T-cell (primary cell): Measurements from ENCODE around the gene COX6A2. TPM values are rescaled to one million over a fixed set of nuclear protein-coding genes. Genes with fewer than 3 reads are reported as not detected.
"Not testable (repeated sequence)": the region's sequence is repeated elsewhere in the genome, so short reads cannot be mapped to it uniquely, and the experiment has no call there.

ENCODE experiments used
- ATAC-seq, 4 experiments: fragments of 200-7000 bp in 3 of 4; fragments of 150-1000 bp in 1 of 4; cut with Tn5 transposase; replicated peaks in 1 of 4; 1 replicate in 3 of 4; 2 replicates in 1 of 4; pipeline ENCODE4 v1.10.0; 2021; ENCODE audit warnings: moderate library complexity in 3 of 4, mild to moderate bottlenecking in 2 of 4, moderate number of reproducible peaks in 1 of 4
- CTCF ChIA-PET, 2 donors: fragments of 300-600 bp; sonication (Branson Sonifier 250); formaldehyde crosslinking; loops; one replicate each; lab custom pipeline; 2022; ENCODE audit warnings: antibody characterized with exemption in 2 of 2; lab: Charles Lee
- POLR2A ChIA-PET, 2 donors: fragments of 300-600 bp; sonication (Branson Sonifier 250); formaldehyde crosslinking; loops; one replicate each; lab custom pipeline; 2022; ENCODE audit warnings: antibody characterized with exemption in 2 of 2; lab: Charles Lee
- DNase-seq, 35 experiments: peaks; one replicate each; pipeline versions ENCODE4 v3.0.0 to v3.0.0-alpha.2; 2013 to 2023
- H3K27ac ChIP-seq: one replicate; pipeline ENCODE4 v1.5.1; 2013; ENCODE audit warnings: low read length
- H3K27me3 ChIP-seq, 2 experiments: replicated peaks in 1 of 2; 1 replicate in 1 of 2; 2 replicates in 1 of 2; pipeline versions ENCODE4 v1.6.1 to v1.7.0; 2013; ENCODE audit warnings: low read length in 1 of 2, mixed read lengths in 1 of 2; ENCODE audit not compliant: control insufficient read depth in 2 of 2, insufficient read depth in 2 of 2; ENCODE audit errors: extremely low read depth in 1 of 2
- H3K36me3 ChIP-seq, 2 donors: 1 replicate in 1 of 2; 2 replicates in 1 of 2; pipeline versions ENCODE4 v1.6.1 to v1.7.0; 2013; ENCODE audit warnings: low read length in 1 of 2; ENCODE audit not compliant: control insufficient read depth in 2 of 2, insufficient read depth in 1 of 2; ENCODE audit errors: extremely low read depth in 1 of 2
- H3K4me1 ChIP-seq, 2 experiments: 1 replicate in 1 of 2; 2 replicates in 1 of 2; pipeline versions ENCODE4 v1.6.1 to v1.7.0; 2013; ENCODE audit warnings: low read length in 2 of 2, mixed read lengths in 1 of 2; ENCODE audit not compliant: insufficient read depth in 2 of 2, control insufficient read depth in 1 of 2; ENCODE audit errors: extremely low read depth in 1 of 2
- H3K4me3 ChIP-seq, 2 donors: 1 replicate in 1 of 2; 2 replicates in 1 of 2; pipeline versions ENCODE4 v1.5.1 to v1.7.0; 2013; ENCODE audit warnings: mild to moderate bottlenecking in 2 of 2, low read length in 1 of 2, moderate library complexity in 1 of 2; ENCODE audit not compliant: control insufficient read depth in 1 of 2; ENCODE audit errors: extremely low read depth in 1 of 2
- H3K9me3 ChIP-seq: 2 replicates; pipeline ENCODE4 v1.7.0; 2013
- H3K27ac Mint-ChIP-seq, 2 donors: one replicate each; pipeline ENCODE4 v1.8.0; 2020 to 2021; ENCODE audit warnings: mild to moderate bottlenecking in 2 of 2, mixed read lengths in 2 of 2
- H3K27me3 Mint-ChIP-seq, 2 donors: one replicate each; pipeline ENCODE4 v1.8.0; 2021 to 2022; ENCODE audit warnings: mixed read lengths in 2 of 2
- H3K36me3 Mint-ChIP-seq: one replicate; pipeline ENCODE4 v1.8.0; 2021; ENCODE audit warnings: mixed read lengths
- H3K4me1 Mint-ChIP-seq, 3 donors: one replicate each; pipeline ENCODE4 v1.8.0; 2020 to 2022; ENCODE audit warnings: mixed read lengths in 3 of 3, mild to moderate bottlenecking in 1 of 3
- H3K4me3 Mint-ChIP-seq, 3 donors: one replicate each; pipeline ENCODE4 v1.8.0; 2020 to 2022; ENCODE audit warnings: mild to moderate bottlenecking in 3 of 3, mixed read lengths in 3 of 3, moderate library complexity in 3 of 3
- H3K9me3 Mint-ChIP-seq, 3 donors: one replicate each; pipeline ENCODE4 v1.8.0; 2020 to 2022; ENCODE audit warnings: mixed read lengths in 3 of 3
- WGBS: methylation state at CpG from one replicate; pipeline ENCODE4 v1.1.5; 2013; ENCODE audit warnings: missing lambda C conversion rate; ENCODE audit not compliant: insufficient coverage; 5-methylcytosine and 5-hydroxymethylcytosine counted together
- total RNA-seq, 35 experiments: library from RNA in 6 of 35; stranded (reverse) in 6 of 35; fragments of 120-200 nt in 1 of 35; gene quantifications; one replicate each; pipeline versions ENCODE4 v1.2.1 to v1.2.4 and lab custom pipeline; 2013 to 2026

COX6A2 gene
- total RNA-seq, 5 donors from 2014 or later (not counting 1 experiment from before 2014, with no cell fraction given) = not detected

DNA sequence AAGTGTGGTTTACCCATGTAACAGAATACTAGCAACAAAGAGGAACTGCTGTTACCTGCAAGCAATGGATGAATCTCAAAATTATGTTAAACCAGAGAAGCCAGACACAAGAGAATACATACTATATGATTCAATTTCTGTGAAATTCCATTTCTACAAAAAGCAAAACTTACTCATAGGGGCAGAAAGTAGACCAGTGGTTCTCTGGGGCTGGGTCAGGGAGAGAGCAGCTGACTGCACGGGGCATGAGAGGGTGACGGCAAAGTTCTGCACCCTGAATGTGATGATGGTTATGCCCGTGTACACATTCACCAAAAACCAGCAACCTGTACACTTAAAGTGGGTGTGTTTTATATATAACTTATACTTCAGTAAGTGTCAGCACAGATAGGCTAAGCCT is 11.4 kb upstream of the COX6A2 start:
- no peak overlapping the region for H3K27ac ChIP-seq
- DNase-seq (no peak), ATAC-seq (no peak)
- ChIA-PET POLR2A (no interaction called here), CTCF (interaction anchor here in 1 of 2 donors (0.6 kb wide), 1 partner anchor 15 kb away, joined by 6 read pairs; no protein-coding TSS in a partner anchor)
- no peaks in the 10 kb centered on the region for H3K36me3 ChIP-seq
- Mint-ChIP-seq H3K36me3 (no peaks in the 10 kb centered on the region), H3K27me3 (no peaks in the 10 kb centered on the region), H3K9me3 (no peaks in the 10 kb centered on the region), H3K4me3 (no peak overlapping the region), H3K27ac (no peak overlapping the region), H3K4me1 (peaks cover 6 to 10% (median 7%) of the 10 kb centered on the region in 3 donors)
- no peaks in the 10 kb centered on the region for H3K9me3 ChIP-seq
- H3K4me1 ChIP-seq = peaks cover 0 to 10% of the 10 kb centered on the region in 2 experiments
- H3K4me3 ChIP-seq = no peak overlapping the region
- no CpG with 5 or more reads among the region's 3 CpGs for WGBS
- peaks cover 0 to 5% of the 10 kb centered on the region in 2 experiments for H3K27me3 ChIP-seq

DNA sequence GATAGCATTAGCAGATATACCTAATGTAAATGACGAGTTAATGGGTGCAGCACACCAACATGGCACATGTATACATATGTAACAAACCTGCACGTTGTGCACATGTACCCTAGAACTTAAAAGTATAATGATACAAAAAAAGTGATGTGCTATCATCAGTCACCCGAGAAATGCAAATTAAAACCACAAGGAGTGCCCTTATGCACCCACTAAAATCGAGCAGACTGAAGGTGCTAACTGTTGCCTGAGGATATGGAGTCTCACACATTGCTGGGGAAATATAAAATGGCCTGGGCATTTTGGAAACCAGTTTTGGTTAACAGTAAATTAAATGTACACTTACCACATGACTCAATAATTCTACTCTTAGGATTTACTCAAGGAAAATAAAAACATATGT is 10.9 kb upstream of the COX6A2 start:
- H3K4me3 ChIP-seq, CTCF ChIA-PET, H3K27me3 ChIP-seq, DNase-seq, H3K27ac ChIP-seq, H3K4me3 Mint-ChIP-seq, H3K27me3 Mint-ChIP-seq, H3K36me3 Mint-ChIP-seq, ATAC-seq, H3K27ac Mint-ChIP-seq, POLR2A ChIA-PET, H3K36me3 ChIP-seq, H3K9me3 Mint-ChIP-seq, H3K9me3 ChIP-seq: not testable (repeated sequence)
- H3K4me1 ChIP-seq = peaks cover 0 to 10% of the 10 kb centered on the region in 2 experiments
- H3K4me1 Mint-ChIP-seq = peaks cover 6 to 10% (median 7%) of the 10 kb centered on the region in 3 donors
- WGBS = no CpG with 5 or more reads among the region's 4 CpGs

DNA sequence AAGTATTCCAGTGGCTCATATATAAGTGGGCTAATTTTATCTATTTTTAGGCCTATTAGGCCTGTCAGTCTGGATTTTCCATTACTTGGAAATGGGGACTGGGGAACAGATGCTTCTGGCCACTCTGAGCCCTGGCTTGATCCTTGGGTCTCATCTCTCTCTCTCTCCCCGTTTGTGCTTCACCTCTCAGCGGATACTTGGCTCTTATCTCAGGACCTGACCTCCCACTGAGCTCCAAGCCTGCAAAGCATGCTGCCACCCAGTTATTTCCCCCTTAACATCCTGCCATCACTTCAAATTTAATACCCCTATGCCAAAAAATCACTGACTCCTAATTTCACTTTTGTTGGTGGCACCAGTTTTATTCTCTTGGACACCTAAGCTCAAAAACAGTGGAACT is 10.3 kb upstream of the COX6A2 start:
- no peaks in the 10 kb centered on the region for H3K36me3 Mint-ChIP-seq
- Histone ChIP-seq H3K4me1 (peaks cover 0 to 10% of the 10 kb centered on the region in 2 experiments), H3K9me3 (no peaks in the 10 kb centered on the region), H3K27me3 (peaks cover 0 to 5% of the 10 kb centered on the region in 2 experiments), H3K27ac (no peak overlapping the region), H3K36me3 (no peaks in the 10 kb centered on the region), H3K4me3 (no peak overlapping the region)
- no peak for ATAC-seq
- no peak for DNase-seq
- no peak overlapping the region for H3K4me3 Mint-ChIP-seq
- ChIA-PET CTCF (no interaction called here), POLR2A (no interaction called here)
- peaks cover 6 to 10% (median 7%) of the 10 kb centered on the region in 3 donors for H3K4me1 Mint-ChIP-seq
- 94% methylated on average over 2 of the region's 2 CpGs for WGBS
- H3K9me3 Mint-ChIP-seq = no peaks in the 10 kb centered on the region
- H3K27ac Mint-ChIP-seq = no peak overlapping the region
- no peaks in the 10 kb centered on the region for H3K27me3 Mint-ChIP-seq

DNA sequence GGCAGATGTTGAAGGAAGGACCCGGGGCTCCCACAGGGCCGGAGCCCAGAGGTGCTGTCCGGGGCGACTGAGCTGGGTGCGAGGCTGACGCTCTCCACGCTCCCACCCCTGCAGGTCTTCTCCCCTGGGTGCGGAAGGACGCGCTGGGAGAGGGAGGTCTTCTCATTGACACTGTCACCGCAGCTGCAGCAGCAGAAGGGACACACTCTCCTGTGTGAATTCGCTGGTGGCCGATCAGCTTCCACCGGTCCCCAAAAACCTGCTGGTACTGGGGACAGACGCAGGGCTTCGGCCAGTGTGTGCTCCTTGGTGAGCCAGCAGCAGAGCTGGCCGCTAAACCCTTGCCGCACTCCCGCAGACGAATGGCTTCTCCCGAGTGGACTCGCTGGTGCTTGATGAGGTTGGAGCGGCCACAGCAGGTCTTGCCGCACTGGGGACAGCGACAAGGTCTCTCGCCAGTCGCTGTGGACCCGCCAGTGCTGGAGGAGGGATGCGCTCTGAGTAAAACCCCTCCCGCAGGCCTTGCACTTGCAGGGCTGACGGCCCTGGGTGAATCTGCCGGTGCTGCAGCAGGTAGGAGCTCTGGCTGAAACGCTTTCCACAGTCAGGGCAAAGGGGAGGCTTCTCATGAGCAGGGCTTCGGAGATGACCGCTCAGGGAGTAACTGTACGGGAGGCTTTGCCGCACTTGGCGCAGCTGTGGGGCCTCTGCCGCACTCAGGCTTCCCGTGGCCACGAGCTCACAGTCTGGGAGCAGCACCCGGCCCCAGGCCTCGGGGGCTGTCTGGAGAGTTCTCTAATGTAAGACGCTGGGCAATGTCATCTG is 8.3 kb upstream of the COX6A2 start:
- ATAC-seq (no peak), DNase-seq (no peak)
- H3K4me1 ChIP-seq = no peaks in the 10 kb centered on the region
- 93% methylated on average over 38 of the region's 44 CpGs for WGBS
- Mint-ChIP-seq H3K9me3 (no peaks in the 10 kb centered on the region), H3K27ac (no peak overlapping the region), H3K4me3 (no peak overlapping the region), H3K36me3 (no peaks in the 10 kb centered on the region), H3K4me1 (peaks cover 0 to 4% (median 0%) of the 10 kb centered on the region in 3 donors), H3K27me3 (no peaks in the 10 kb centered on the region)
- no peaks in the 10 kb centered on the region for H3K36me3 ChIP-seq
- POLR2A ChIA-PET = no interaction called here
- H3K4me3 ChIP-seq = no peak overlapping the region
- no peak overlapping the region for H3K27ac ChIP-seq
- CTCF ChIA-PET = no interaction called here
- H3K9me3 ChIP-seq = no peaks in the 10 kb centered on the region
- H3K27me3 ChIP-seq = no peaks in the 10 kb centered on the region

DNA sequence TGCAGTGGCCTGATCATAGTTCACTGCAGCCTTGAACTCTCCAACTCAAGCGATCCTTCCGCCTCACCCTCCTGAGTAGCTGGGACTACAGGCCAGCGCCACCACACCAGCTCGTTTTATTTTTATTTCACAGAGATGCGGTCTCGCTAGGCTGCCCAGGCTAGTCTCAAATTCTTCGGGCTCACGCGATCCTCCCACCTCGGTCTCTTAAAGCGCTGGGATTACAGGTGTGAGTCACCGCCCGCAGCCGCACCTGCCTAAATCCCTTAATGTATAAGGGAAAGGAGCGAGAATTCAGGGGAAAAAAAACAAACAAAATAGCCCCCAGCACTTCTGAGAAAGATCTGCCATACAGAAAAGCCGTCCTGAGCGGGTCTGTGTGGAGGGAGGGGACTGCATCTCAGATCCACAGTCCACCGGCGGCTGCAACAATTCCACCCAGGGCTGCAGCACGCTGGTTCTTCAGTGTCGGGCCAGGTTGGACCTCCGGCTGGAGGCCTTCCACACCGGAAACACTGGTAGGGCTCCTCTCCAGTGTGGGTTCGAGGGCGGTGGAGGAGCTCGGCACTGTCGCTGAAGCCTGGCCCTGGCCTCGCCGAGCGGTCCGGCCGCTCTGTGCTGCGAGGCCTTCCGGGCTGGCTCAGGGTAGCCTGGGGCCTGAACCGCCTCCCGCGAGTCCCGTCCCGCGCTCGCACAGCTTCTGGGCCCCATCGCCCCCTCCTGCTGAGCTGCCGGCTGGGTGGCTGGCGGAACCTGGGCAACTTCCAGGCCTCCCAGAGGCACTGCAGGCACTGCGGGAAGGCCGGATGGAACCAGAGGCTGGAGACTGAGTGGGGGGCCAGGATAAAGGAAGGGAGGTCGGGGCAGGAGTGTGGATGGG is 7.4 kb upstream of the COX6A2 start:
- Mint-ChIP-seq H3K27ac (no peak overlapping the region), H3K27me3 (no peaks in the 10 kb centered on the region), H3K36me3 (no peaks in the 10 kb centered on the region), H3K4me3 (no peak overlapping the region), H3K9me3 (no peaks in the 10 kb centered on the region), H3K4me1 (peaks cover 0 to 4% (median 0%) of the 10 kb centered on the region in 3 donors)
- no peaks in the 10 kb centered on the region for H3K36me3 ChIP-seq
- ChIA-PET POLR2A (no interaction called here), CTCF (no interaction called here)
- DNase-seq = no peak
- H3K9me3 ChIP-seq = no peaks in the 10 kb centered on the region
- WGBS = 94% methylated on average over 32 of the region's 47 CpGs
- ATAC-seq = no peak
- H3K4me1 ChIP-seq = no peaks in the 10 kb centered on the region
- H3K27ac ChIP-seq = no peak overlapping the region
- H3K4me3 ChIP-seq = no peak overlapping the region
- H3K27me3 ChIP-seq = no peaks in the 10 kb centered on the region

DNA sequence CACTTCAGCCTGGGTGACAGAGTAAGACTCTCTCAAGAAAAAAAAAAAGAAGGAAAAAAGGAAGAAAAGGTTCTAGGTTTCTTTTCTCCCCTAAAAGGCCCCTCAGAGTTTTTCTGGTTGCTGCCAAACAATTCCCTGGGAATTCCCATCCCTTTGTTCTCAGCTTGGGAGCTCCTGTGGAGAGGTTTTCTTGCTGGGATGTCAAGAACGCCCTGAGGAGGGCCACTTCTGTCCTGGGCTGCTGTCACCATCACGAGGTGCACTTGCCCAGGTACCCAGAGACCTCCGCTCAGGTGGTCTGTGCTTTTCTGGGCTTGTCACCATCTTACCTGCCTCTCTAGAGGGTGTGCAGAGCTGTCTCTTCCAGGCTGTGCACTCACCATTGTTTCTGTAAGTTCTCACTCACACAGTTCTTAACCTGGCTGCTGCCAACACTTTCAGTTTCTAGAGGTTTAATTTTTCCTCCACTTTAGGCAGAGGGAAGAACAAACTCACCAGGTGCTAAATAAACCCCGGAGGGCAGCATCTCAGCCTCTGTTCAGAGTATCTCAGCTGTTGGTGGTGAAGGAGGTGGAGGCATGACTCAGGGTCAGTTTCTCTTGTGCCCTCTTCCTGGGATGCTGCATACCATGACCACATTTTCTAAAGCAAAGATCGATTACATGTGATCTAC is 2.4 kb upstream of the COX6A2 start:
- DNase-seq = no peak
- Histone ChIP-seq H3K27me3 (no peaks in the 10 kb centered on the region), H3K9me3 (no peaks in the 10 kb centered on the region), H3K4me3 (no peak overlapping the region), H3K27ac (no peak overlapping the region), H3K4me1 (peaks cover 0 to 11% of the 10 kb centered on the region in 2 experiments), H3K36me3 (no peaks in the 10 kb centered on the region)
- Mint-ChIP-seq H3K36me3 (no peaks in the 10 kb centered on the region), H3K9me3 (no peaks in the 10 kb centered on the region), H3K27ac (no peak overlapping the region), H3K4me1 (peaks cover 0 to 6% (median 0%) of the 10 kb centered on the region in 3 donors), H3K4me3 (no peak overlapping the region), H3K27me3 (peaks cover 0 to 5% of the 10 kb centered on the region in 2 donors)
- ChIA-PET POLR2A (interaction anchor here in 1 of 2 donors (0.5 kb wide), 1 partner anchor 498 kb away, joined by 7 read pairs; no protein-coding TSS in a partner anchor), CTCF (interaction anchor here in 1 of 2 donors (0.6 kb wide), 1 partner anchor 798 kb away, joined by 3 read pairs; no protein-coding TSS in a partner anchor)
- no peak for ATAC-seq
- WGBS = 75% methylated on average over 3 of the region's 5 CpGs
